ENCODE data around the gene CNGA2. TPM values are rescaled to one million over a fixed set of nuclear protein-coding genes. Genes with fewer than 3 reads are reported as not detected.

The CNGA2 gene
- total and polyA plus RNA-seq, 5 donors from 2014 or later = not detected

DNA sequence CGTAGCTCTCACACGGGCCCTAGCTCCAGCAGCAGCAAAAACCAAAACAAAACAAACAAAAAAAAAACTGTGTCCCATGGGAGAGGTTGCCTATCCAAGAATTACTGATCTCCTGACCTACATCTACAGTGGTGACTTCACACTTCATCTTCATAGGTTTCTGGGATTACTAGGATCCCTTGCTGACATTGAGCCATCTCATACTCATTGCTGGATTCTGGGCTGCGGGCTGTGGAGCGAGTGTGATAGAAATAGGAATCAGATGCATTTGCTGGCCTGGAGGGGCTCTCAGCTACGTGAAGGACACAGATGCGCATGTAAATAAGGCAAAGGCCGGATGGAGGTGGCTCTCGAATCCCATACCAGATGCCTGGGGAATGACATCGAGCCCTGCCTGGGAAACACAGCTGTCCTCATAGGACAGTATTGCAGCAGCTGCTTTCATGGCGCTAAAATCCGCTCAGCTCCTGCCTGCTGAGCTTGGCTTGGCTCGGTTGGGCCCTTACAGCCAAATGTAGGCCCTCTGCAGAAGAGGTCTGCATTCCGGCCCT, 41.7 kb downstream of the CNGA2 start:
- Histone ChIP-seq H3K27ac (ENCODE audit: insufficient read depth, low read length, poor library complexity, severe bottlenecking) (no peak overlapping the region), H3K36me3 (ENCODE audit: control insufficient read depth, insufficient read depth, low read length) (no peaks in the 10 kb centered on the region), H3K9me3 (ENCODE audit: control insufficient read depth in 2 of 2, low read length in 2 of 2) (no peaks in the 10 kb centered on the region), H3K27me3 (ENCODE audit: control insufficient read depth, insufficient read depth, low read length) (no peaks in the 10 kb centered on the region), H3K4me3 (ENCODE audit: low read depth, low read length) (no peak overlapping the region), H3K4me1 (ENCODE audit: control insufficient read depth, insufficient read depth, low read length, poor library complexity, severe bottlenecking) (no peaks in the 10 kb centered on the region)
- no peaks in the 10 kb centered on the region for H3K9me3 Mint-ChIP-seq
- H3K4me1 Mint-ChIP-seq = no peaks in the 10 kb centered on the region
- ATAC-seq (ENCODE audit: low read depth in 2 of 2) (no peak), DNase-seq (no peak)
- no peak overlapping the region for H3K27ac Mint-ChIP-seq
- H3K4me3 Mint-ChIP-seq = no peak overlapping the region
- H3K27me3 Mint-ChIP-seq = no peaks in the 10 kb centered on the region
- H3K36me3 Mint-ChIP-seq = no peaks in the 10 kb centered on the region

DNA sequence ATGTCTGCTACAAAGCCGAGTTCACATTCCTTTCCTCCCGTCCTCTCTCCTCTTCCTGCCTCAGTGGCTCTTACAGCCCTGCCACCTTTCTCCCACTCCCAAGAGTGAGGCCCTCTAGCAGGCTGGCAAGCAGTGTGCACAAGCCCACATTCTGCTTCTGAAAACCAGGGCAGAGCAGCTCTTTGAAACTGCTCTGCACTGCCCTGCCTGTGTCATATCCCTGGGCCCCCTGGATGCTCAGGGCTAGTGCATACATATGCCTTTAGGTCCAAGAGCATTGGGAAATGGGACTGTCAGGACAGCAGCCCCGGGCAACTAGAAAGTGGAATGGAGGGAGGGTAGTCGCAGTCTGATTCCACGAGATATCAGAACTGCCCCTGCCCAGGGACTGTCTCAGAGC, 42.4 kb downstream of the CNGA2 start:
- H3K9me3 Mint-ChIP-seq = no peaks in the 10 kb centered on the region
- no peaks in the 10 kb centered on the region for H3K27me3 Mint-ChIP-seq
- H3K27ac ChIP-seq (ENCODE audit: insufficient read depth, low read length, poor library complexity, severe bottlenecking) = no peak overlapping the region

DNA sequence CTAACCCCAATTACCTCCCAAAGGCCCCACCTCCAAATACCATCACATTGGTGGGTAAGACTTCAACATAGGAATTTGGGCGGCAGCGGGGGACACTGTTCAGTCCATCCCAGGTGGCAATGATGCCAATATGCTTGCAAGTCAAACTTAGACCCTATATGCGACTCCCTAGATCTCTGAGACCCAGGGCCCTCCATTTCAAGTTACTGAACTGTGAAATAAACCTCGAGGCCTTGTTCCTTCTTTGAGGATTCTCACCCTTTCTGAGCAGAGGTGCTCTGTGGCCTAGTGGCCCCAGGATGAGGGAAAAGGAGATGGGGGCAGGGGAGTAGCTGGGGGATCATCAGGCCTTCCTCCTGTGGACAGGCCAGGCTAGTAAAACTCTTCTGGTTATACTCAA, 44.7 kb downstream of the CNGA2 start:
- Mint-ChIP-seq H3K36me3 (no peaks in the 10 kb centered on the region), H3K4me1 (no peaks in the 10 kb centered on the region), H3K27ac (no peak overlapping the region)

More for the DNA sequence above, 42.4 kb downstream of the CNGA2 start:
- H3K4me3 ChIP-seq (ENCODE audit: low read depth, low read length) = no peak overlapping the region
- Mint-ChIP-seq H3K27ac (no peak overlapping the region), H3K4me1 (no peaks in the 10 kb centered on the region), H3K36me3 (no peaks in the 10 kb centered on the region), H3K4me3 (no peak overlapping the region)
- no peaks in the 10 kb centered on the region for H3K36me3 ChIP-seq (ENCODE audit: control insufficient read depth, insufficient read depth, low read length)
- H3K27me3 ChIP-seq (ENCODE audit: control insufficient read depth, insufficient read depth, low read length) = no peaks in the 10 kb centered on the region
- no peaks in the 10 kb centered on the region for H3K9me3 ChIP-seq (ENCODE audit: control insufficient read depth in 2 of 2, low read length in 2 of 2)
- no peaks in the 10 kb centered on the region for H3K4me1 ChIP-seq (ENCODE audit: control insufficient read depth, insufficient read depth, low read length, poor library complexity, severe bottlenecking)
- ATAC-seq (ENCODE audit: low read depth in 2 of 2) (no peak), DNase-seq (no peak)

DNA sequence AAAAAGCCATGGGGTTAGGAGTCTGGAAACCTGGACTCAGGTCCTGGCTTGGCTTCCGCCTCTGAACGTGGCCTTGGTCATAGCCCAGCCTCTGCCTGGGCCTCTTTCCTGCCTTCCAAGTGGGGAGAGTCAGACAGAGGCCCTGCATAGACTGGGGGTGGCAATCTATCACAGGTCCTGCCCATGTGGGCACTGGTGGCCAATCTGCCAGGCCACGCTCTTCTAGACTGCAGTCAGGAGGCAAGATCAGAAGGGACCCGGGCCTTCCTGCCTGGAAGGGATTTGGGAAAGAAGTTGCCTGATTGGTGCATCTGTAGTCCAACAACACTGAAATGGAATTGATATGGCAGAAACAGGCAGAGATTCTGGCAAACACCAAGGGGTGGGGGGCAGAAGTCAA, 46.1 kb downstream of the CNGA2 start:
- no peak overlapping the region for H3K27ac ChIP-seq (ENCODE audit: insufficient read depth, low read length, poor library complexity, severe bottlenecking)
- Mint-ChIP-seq H3K9me3 (no peaks in the 10 kb centered on the region), H3K4me1 (no peaks in the 10 kb centered on the region), H3K27me3 (no peaks in the 10 kb centered on the region), H3K36me3 (no peaks in the 10 kb centered on the region), H3K4me3 (no peak overlapping the region), H3K27ac (no peak overlapping the region)
- H3K9me3 ChIP-seq (ENCODE audit: control insufficient read depth in 2 of 2, low read length in 2 of 2) = no peaks in the 10 kb centered on the region
- H3K4me3 ChIP-seq (ENCODE audit: low read depth, low read length) = no peak overlapping the region
- ATAC-seq (ENCODE audit: low read depth in 2 of 2) = no peak
- DNase-seq = no peak
- H3K27me3 ChIP-seq (ENCODE audit: control insufficient read depth, insufficient read depth, low read length) = no peaks in the 10 kb centered on the region
- H3K4me1 ChIP-seq (ENCODE audit: control insufficient read depth, insufficient read depth, low read length, poor library complexity, severe bottlenecking) = no peaks in the 10 kb centered on the region
- no peaks in the 10 kb centered on the region for H3K36me3 ChIP-seq (ENCODE audit: control insufficient read depth, insufficient read depth, low read length)

More for the DNA sequence above, 44.7 kb downstream of the CNGA2 start:
- no peak overlapping the region for H3K4me3 ChIP-seq (ENCODE audit: low read depth, low read length)
- H3K4me1 ChIP-seq (ENCODE audit: control insufficient read depth, insufficient read depth, low read length, poor library complexity, severe bottlenecking) = no peaks in the 10 kb centered on the region
- no peaks in the 10 kb centered on the region for H3K27me3 ChIP-seq (ENCODE audit: control insufficient read depth, insufficient read depth, low read length)
- no peak for DNase-seq
- no peak overlapping the region for H3K27ac ChIP-seq (ENCODE audit: insufficient read depth, low read length, poor library complexity, severe bottlenecking)
- H3K27me3 Mint-ChIP-seq = no peaks in the 10 kb centered on the region
- H3K36me3 ChIP-seq (ENCODE audit: control insufficient read depth, insufficient read depth, low read length) = no peaks in the 10 kb centered on the region
- ATAC-seq (ENCODE audit: low read depth in 2 of 2) = no peak
- H3K9me3 ChIP-seq (ENCODE audit: control insufficient read depth in 2 of 2, low read length in 2 of 2) = no peaks in the 10 kb centered on the region
- H3K9me3 Mint-ChIP-seq = no peaks in the 10 kb centered on the region
- no peak overlapping the region for H3K4me3 Mint-ChIP-seq

DNA sequence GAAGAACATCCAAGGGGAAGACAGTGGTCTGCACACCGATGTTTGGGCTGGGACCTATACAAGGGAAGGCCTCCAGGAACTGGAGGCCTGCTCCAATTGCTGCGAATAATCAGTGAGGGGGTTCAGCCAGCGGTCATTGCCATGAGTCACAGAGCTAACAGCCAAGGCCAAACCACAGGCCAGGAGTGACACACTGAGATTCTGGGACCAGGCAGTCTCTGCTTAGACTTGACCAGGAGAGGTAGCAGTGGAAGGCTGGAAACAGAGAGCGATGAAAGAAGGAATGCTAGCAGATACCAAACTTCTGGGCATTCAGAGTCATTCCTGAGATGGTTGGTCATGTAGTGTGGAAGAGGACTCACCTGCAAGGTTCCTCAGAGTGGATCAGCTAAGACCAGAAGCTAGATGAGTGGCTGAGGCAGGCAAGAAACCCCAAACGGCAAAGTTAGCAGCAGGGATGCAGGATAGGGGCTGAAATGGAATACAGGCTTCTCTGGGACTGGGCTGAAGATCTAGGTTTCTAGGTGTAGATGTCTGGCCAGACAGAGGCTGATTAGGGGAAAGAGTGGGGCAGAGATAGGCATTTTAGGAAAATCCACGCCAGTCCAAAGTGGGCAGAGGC, 54.7 kb downstream of the CNGA2 start:
- Mint-ChIP-seq H3K4me1 (no peaks in the 10 kb centered on the region), H3K4me3 (no peak overlapping the region), H3K27me3 (no peaks in the 10 kb centered on the region), H3K9me3 (no peaks in the 10 kb centered on the region), H3K27ac (no peak overlapping the region), H3K36me3 (no peaks in the 10 kb centered on the region)
- no peak overlapping the region for H3K4me3 ChIP-seq (ENCODE audit: low read depth, low read length)
- H3K9me3 ChIP-seq (ENCODE audit: control insufficient read depth in 2 of 2, low read length in 2 of 2) = no peaks in the 10 kb centered on the region
- H3K27me3 ChIP-seq (ENCODE audit: control insufficient read depth, insufficient read depth, low read length) = no peaks in the 10 kb centered on the region
- no peak for DNase-seq
- ATAC-seq (ENCODE audit: low read depth in 2 of 2) = no peak
- no peaks in the 10 kb centered on the region for H3K4me1 ChIP-seq (ENCODE audit: control insufficient read depth, insufficient read depth, low read length, poor library complexity, severe bottlenecking)
- no peak overlapping the region for H3K27ac ChIP-seq (ENCODE audit: insufficient read depth, low read length, poor library complexity, severe bottlenecking)
- no peaks in the 10 kb centered on the region for H3K36me3 ChIP-seq (ENCODE audit: control insufficient read depth, insufficient read depth, low read length)

DNA sequence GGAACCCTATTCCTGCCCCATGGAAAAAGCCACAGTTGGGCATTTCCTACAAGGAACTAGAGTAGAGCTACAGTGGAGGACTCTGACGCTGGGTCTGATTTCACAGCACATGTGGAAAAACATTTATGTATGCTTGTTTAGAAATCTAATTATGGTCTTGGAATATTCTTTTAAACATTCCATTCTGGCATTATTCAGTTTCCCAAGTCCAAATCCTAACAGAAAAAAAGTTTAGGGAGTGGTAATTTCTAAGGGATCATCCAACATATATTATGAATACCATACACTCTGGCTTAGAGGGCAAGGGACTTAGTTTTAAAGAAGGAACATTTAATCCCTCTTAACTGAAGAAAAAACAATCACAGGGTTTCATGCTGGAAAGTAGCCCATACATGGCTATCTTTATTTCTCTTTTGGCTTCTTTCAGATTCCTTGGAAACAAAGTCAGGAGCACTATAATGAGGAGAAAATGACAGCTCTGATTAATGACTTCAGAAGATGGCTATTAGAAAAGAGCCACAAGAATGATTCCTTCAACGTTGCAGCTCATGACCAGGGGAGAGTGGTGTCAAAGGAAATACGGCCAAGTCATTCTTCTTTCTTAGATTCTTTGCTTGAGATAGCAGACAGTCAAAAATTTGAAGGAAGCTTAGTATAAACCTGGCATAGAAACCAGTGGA, 56.1 kb downstream of the CNGA2 start:
- no peaks in the 10 kb centered on the region for H3K4me1 Mint-ChIP-seq
- DNase-seq (no peak), ATAC-seq (ENCODE audit: low read depth in 2 of 2) (no peak)
- no peaks in the 10 kb centered on the region for H3K27me3 ChIP-seq (ENCODE audit: control insufficient read depth, insufficient read depth, low read length)
- H3K36me3 ChIP-seq (ENCODE audit: control insufficient read depth, insufficient read depth, low read length) = no peaks in the 10 kb centered on the region
- no peak overlapping the region for H3K4me3 ChIP-seq (ENCODE audit: low read depth, low read length)
- no peak overlapping the region for H3K27ac Mint-ChIP-seq
- no peaks in the 10 kb centered on the region for H3K9me3 ChIP-seq (ENCODE audit: control insufficient read depth in 2 of 2, low read length in 2 of 2)
- no peaks in the 10 kb centered on the region for H3K27me3 Mint-ChIP-seq
- no peak overlapping the region for H3K4me3 Mint-ChIP-seq
- no peak overlapping the region for H3K27ac ChIP-seq (ENCODE audit: insufficient read depth, low read length, poor library complexity, severe bottlenecking)
- H3K36me3 Mint-ChIP-seq = no peaks in the 10 kb centered on the region
- H3K9me3 Mint-ChIP-seq = peaks cover 0 to 5% (median 0%) of the 10 kb centered on the region in 7 donors
- no peaks in the 10 kb centered on the region for H3K4me1 ChIP-seq (ENCODE audit: control insufficient read depth, insufficient read depth, low read length, poor library complexity, severe bottlenecking)

DNA sequence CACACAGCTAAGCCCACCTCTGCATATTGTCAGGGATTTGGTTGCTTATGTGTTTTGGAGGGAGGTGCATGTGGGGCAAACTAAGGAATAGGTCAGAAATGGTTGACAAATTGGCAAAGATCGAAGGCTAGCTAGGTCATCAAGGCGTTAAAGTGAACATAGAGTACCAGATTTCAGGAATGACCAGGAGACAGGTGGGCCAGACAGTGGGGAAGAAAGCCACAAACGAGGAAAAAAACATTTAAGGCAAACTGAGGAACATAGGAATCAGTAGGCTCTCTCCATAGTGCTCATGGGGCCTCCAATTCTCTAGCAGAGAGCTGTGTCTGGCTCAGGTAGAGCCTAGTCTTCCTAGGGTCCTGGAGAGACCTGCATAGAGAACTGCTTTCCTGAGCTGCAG, 57.4 kb downstream of the CNGA2 start:
- H3K36me3 ChIP-seq (ENCODE audit: control insufficient read depth, insufficient read depth, low read length) = no peaks in the 10 kb centered on the region
- no peak for DNase-seq
- Mint-ChIP-seq H3K4me1 (no peaks in the 10 kb centered on the region), H3K4me3 (no peak overlapping the region), H3K9me3 (peaks cover 0 to 5% (median 0%) of the 10 kb centered on the region in 7 donors), H3K36me3 (no peaks in the 10 kb centered on the region), H3K27me3 (no peaks in the 10 kb centered on the region), H3K27ac (no peak overlapping the region)
- H3K4me3 ChIP-seq (ENCODE audit: low read depth, low read length) = no peak overlapping the region
- H3K27ac ChIP-seq (ENCODE audit: insufficient read depth, low read length, poor library complexity, severe bottlenecking) = no peak overlapping the region
- ATAC-seq (ENCODE audit: low read depth in 2 of 2) = no peak
- no peaks in the 10 kb centered on the region for H3K9me3 ChIP-seq (ENCODE audit: control insufficient read depth in 2 of 2, low read length in 2 of 2)
- no peaks in the 10 kb centered on the region for H3K27me3 ChIP-seq (ENCODE audit: control insufficient read depth, insufficient read depth, low read length)
- no peaks in the 10 kb centered on the region for H3K4me1 ChIP-seq (ENCODE audit: control insufficient read depth, insufficient read depth, low read length, poor library complexity, severe bottlenecking)

DNA sequence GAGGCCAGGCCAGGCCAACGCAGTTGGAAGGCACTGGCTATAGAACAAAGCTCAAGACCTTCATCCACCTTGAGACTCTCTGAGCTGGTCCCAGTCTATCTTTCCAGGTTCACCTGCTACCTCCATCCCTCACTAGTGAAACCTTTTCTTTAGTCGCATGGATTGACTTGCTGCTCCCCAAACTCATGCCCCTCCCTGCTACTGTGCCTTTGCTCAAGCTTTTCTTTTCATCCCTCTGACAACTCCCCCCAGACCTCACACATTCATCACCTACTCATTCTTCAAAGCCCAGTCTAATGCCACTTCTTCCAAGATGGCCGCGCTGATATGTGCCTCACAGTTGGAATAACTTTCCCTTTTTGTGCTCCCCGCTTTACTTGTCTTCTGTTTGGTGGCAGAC, 58.0 kb downstream of the CNGA2 start:
- H3K27me3 ChIP-seq (ENCODE audit: control insufficient read depth, insufficient read depth, low read length) = no peaks in the 10 kb centered on the region
- Mint-ChIP-seq H3K4me1 (no peaks in the 10 kb centered on the region), H3K27me3 (no peaks in the 10 kb centered on the region), H3K36me3 (no peaks in the 10 kb centered on the region), H3K27ac (no peak overlapping the region), H3K4me3 (no peak overlapping the region), H3K9me3 (peaks cover 0 to 5% (median 0%) of the 10 kb centered on the region in 7 donors)
- no peak overlapping the region for H3K4me3 ChIP-seq (ENCODE audit: low read depth, low read length)
- no peaks in the 10 kb centered on the region for H3K9me3 ChIP-seq (ENCODE audit: control insufficient read depth in 2 of 2, low read length in 2 of 2)
- H3K27ac ChIP-seq (ENCODE audit: insufficient read depth, low read length, poor library complexity, severe bottlenecking) = no peak overlapping the region
- no peak for ATAC-seq (ENCODE audit: low read depth in 2 of 2)
- no peaks in the 10 kb centered on the region for H3K36me3 ChIP-seq (ENCODE audit: control insufficient read depth, insufficient read depth, low read length)
- H3K4me1 ChIP-seq (ENCODE audit: control insufficient read depth, insufficient read depth, low read length, poor library complexity, severe bottlenecking) = no peaks in the 10 kb centered on the region
- DNase-seq = no peak
